ENCODE data around the gene SCYL2. TPM values are rescaled to one million over a fixed set of nuclear protein-coding genes. Genes with fewer than 3 reads are reported as not detected.

The SCYL2 gene
- total and polyA plus RNA-seq, 2 donors (not counting 1 experiment from before 2014, with no cell fraction given): 43.0 to 47.9 TPM

DNA sequence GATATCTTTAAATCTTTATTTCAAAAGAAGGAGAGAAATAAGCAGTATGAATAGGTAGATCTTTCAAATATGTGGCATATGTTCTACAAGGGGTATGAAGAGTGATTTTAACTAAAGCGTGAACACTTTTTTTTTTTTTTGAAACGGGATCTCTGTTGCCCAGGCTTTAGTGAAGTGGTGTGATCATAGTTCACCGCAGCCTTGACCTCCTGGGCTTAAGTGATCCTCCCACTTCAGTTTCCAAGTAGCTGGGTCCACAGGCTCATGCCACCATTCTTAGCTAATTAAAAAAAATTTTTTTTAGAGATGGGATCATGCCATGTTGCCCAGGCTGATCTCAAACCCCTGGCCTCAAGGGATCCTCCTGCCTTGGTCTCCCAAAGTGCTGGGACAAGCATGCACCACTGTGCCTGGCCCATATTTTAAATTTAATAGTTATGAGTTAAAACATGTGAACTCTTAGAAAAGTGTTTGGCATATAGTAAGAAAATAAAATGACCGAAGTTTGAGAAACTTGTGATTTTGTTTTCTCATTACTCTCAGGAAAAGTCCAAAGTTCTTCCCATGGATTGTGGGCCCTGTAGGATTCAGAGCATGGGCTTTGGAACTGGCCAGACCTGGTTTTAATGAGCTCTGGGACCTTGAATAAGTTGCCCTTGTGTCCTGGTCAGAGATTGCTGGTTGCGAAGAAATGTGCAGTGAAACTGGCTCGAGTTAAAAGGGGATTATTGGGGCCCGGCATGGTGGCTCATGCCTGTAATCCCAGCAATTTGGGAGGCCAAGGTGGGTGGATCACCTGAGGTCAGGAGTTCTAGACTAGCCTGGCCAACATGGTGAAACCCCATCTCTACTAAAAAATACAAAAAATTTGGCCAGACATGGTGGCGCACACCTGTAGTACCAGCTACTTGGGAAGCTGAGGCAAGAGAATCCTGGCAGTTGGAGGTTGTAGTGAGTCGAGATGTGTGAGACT lies 116.9 kb downstream of the SCYL2 start:
- Histone ChIP-seq H3K36me3 (ENCODE audit: control insufficient read depth, insufficient read depth, low read length) (no peaks in the 10 kb centered on the region), H3K4me1 (ENCODE audit: control insufficient read depth, extremely low read depth, insufficient read depth, low read length) (no peaks in the 10 kb centered on the region), H3K27me3 (ENCODE audit: control insufficient read depth, insufficient read depth, low read length) (no peaks in the 10 kb centered on the region), H3K27ac (ENCODE audit: insufficient read depth, low read length) (no peak overlapping the region), H2AFZ (ENCODE audit: low read length) (no peak overlapping the region), H4K20me1 (ENCODE audit: control insufficient read depth, extremely low read depth, insufficient read depth, low read length) (no peaks in the 10 kb centered on the region), H3K9ac (ENCODE audit: insufficient read depth, low read length) (no peak overlapping the region), H3K4me2 (ENCODE audit: extremely low read depth, insufficient read depth, low read length) (no peak overlapping the region), H3K9me3 (ENCODE audit: control insufficient read depth, insufficient read depth, low read depth, low read length) (no peaks in the 10 kb centered on the region), H3K4me3 (replicated peaks in 1 of 4; ENCODE audit: control extremely low read depth in 1 of 4, insufficient read depth in 1 of 4, low read depth in 3 of 4, low read length in 4 of 4) (no peak overlapping the region), H3K79me2 (ENCODE audit: control insufficient read depth, insufficient read depth, low read length) (no peaks in the 10 kb centered on the region)
- no peak for DNase-seq (ENCODE audit: low read depth in 2 of 2)
- TF ChIP-seq, protein P1, sequence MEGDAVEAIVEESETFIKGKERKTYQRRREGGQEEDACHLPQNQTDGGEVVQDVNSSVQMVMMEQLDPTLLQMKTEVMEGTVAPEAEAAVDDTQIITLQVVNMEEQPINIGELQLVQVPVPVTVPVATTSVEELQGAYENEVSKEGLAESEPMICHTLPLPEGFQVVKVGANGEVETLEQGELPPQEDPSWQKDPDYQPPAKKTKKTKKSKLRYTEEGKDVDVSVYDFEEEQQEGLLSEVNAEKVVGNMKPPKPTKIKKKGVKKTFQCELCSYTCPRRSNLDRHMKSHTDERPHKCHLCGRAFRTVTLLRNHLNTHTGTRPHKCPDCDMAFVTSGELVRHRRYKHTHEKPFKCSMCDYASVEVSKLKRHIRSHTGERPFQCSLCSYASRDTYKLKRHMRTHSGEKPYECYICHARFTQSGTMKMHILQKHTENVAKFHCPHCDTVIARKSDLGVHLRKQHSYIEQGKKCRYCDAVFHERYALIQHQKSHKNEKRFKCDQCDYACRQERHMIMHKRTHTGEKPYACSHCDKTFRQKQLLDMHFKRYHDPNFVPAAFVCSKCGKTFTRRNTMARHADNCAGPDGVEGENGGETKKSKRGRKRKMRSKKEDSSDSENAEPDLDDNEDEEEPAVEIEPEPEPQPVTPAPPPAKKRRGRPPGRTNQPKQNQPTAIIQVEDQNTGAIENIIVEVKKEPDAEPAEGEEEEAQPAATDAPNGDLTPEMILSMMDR (conservative IDR thresholded peaks at IDR 0.05 in 1 of 2, IDR thresholded peaks at IDR 0.05 in 1 of 2; ENCODE audit: low read depth in 1 of 2, low read length in 2 of 2): no peak
- TF ChIP-seq EZH2 (IDR thresholded peaks at IDR 0.05; ENCODE audit: low read length, missing control alignments): no peak

DNA sequence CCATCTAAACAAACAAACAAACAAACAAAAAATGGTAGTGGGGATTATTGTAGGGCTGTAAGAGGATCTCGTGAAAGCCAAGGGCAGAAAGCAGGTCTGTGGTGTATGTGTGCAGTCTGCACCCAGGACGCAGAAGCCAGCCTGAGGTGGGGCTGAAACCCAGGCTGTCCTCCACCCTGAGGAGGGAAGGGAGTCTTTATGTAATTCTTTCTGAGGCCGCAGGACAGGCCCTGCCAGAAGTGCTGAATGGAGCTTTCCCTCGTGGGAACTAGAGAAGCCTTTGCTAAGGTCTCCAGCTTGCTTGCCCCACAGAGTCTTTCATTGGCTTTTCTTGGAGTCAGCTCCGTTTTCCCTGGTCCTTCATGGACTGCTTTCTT lies 117.6 kb downstream of the SCYL2 start:
- H3K4me1 ChIP-seq (ENCODE audit: control insufficient read depth, extremely low read depth, insufficient read depth, low read length): no peaks in the 10 kb centered on the region
- no peak overlapping the region for H2AFZ ChIP-seq (ENCODE audit: low read length)
- H3K9me3 ChIP-seq (ENCODE audit: control insufficient read depth, insufficient read depth, low read depth, low read length): no peaks in the 10 kb centered on the region
- H3K4me3 ChIP-seq (replicated peaks in 1 of 4; ENCODE audit: control extremely low read depth in 1 of 4, insufficient read depth in 1 of 4, low read depth in 3 of 4, low read length in 4 of 4): no peak overlapping the region
- no peaks in the 10 kb centered on the region for H3K27me3 ChIP-seq (ENCODE audit: control insufficient read depth, insufficient read depth, low read length)
- H4K20me1 ChIP-seq (ENCODE audit: control insufficient read depth, extremely low read depth, insufficient read depth, low read length): no peaks in the 10 kb centered on the region
- H3K36me3 ChIP-seq (ENCODE audit: control insufficient read depth, insufficient read depth, low read length): no peaks in the 10 kb centered on the region
- no peak overlapping the region for H3K9ac ChIP-seq (ENCODE audit: insufficient read depth, low read length)
- H3K4me2 ChIP-seq (ENCODE audit: extremely low read depth, insufficient read depth, low read length): no peak overlapping the region
- no peak overlapping the region for H3K27ac ChIP-seq (ENCODE audit: insufficient read depth, low read length)
- TF ChIP-seq EZH2 (IDR thresholded peaks at IDR 0.05; ENCODE audit: low read length, missing control alignments): no peak
- TF ChIP-seq, protein P1 (conservative IDR thresholded peaks at IDR 0.05 in 1 of 2, IDR thresholded peaks at IDR 0.05 in 1 of 2; ENCODE audit: low read depth in 1 of 2, low read length in 2 of 2): no peak
- no peaks in the 10 kb centered on the region for H3K79me2 ChIP-seq (ENCODE audit: control insufficient read depth, insufficient read depth, low read length)
- no peak for DNase-seq (ENCODE audit: low read depth in 2 of 2)

DNA sequence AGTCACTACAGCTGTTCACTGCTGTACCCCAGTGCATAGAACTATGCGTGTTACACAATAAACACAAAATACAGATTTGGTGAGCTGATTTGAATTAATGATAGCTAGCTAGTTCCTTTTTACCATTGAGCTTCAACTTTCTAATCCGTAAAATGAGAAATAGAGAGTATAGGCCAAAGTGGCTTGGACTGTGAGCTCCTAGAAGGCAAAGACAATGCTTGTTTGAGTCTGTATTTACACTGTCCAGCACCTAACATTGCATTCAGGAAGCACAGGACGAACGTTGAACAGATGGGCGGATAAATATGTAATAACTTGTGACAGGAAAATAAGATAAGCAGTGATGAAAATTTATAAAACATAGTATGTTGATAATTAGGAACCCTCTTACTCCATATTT lies 121.4 kb downstream of the SCYL2 start:
- no peaks in the 10 kb centered on the region for H3K36me3 ChIP-seq (ENCODE audit: control insufficient read depth, insufficient read depth, low read length)
- H3K79me2 ChIP-seq (ENCODE audit: control insufficient read depth, insufficient read depth, low read length): no peaks in the 10 kb centered on the region
- H3K27me3 ChIP-seq (ENCODE audit: control insufficient read depth, insufficient read depth, low read length): no peaks in the 10 kb centered on the region
- no peaks in the 10 kb centered on the region for H3K9me3 ChIP-seq (ENCODE audit: control insufficient read depth, insufficient read depth, low read depth, low read length)
- no peak overlapping the region for H2AFZ ChIP-seq (ENCODE audit: low read length)
- H4K20me1 ChIP-seq (ENCODE audit: control insufficient read depth, extremely low read depth, insufficient read depth, low read length): no peaks in the 10 kb centered on the region
- H3K27ac ChIP-seq (ENCODE audit: insufficient read depth, low read length): no peak overlapping the region
- DNase-seq (ENCODE audit: low read depth in 2 of 2): no peak
- no peak overlapping the region for H3K4me2 ChIP-seq (ENCODE audit: extremely low read depth, insufficient read depth, low read length)
- H3K4me1 ChIP-seq (ENCODE audit: control insufficient read depth, extremely low read depth, insufficient read depth, low read length): no peaks in the 10 kb centered on the region
- TF ChIP-seq, protein P1 (conservative IDR thresholded peaks at IDR 0.05 in 1 of 2, IDR thresholded peaks at IDR 0.05 in 1 of 2; ENCODE audit: low read depth in 1 of 2, low read length in 2 of 2): no peak
- no peak overlapping the region for H3K4me3 ChIP-seq (replicated peaks in 1 of 4; ENCODE audit: control extremely low read depth in 1 of 4, insufficient read depth in 1 of 4, low read depth in 3 of 4, low read length in 4 of 4)
- no peak overlapping the region for H3K9ac ChIP-seq (ENCODE audit: insufficient read depth, low read length)

Other genes starting within 250 kb of the SCYL2 start
- gene BLTP3B, start 124.3 kb upstream of the SCYL2 start, total RNA-seq: 38.3 and 44.4 TPM in 2 replicates
- 30.0 and 37.2 TPM in 2 replicates for gene BLTP3B, start 124.3 kb upstream of the SCYL2 start, polyA plus RNA-seq
- 13.9 and 16.5 TPM in 2 replicates for gene ACTR6, start 66.4 kb upstream of the SCYL2 start, total RNA-seq
- 23.8 and 34.3 TPM in 2 replicates for gene ACTR6, start 66.4 kb upstream of the SCYL2 start, polyA plus RNA-seq
- 1.0 and 1.2 TPM in 2 replicates for gene DEPDC4, start 98 bp upstream of the SCYL2 start, total RNA-seq
- gene DEPDC4, start 98 bp upstream of the SCYL2 start, polyA plus RNA-seq: 1.3 and 1.9 TPM in 2 replicates
- not detected in 2 replicates for gene SLC17A8, start 89.9 kb downstream of the SCYL2 start, total RNA-seq
- not detected in 2 replicates for gene SLC17A8, start 89.9 kb downstream of the SCYL2 start, polyA plus RNA-seq
- not detected in 2 replicates for gene NR1H4, start 206.7 kb downstream of the SCYL2 start, total RNA-seq
- gene NR1H4, start 206.7 kb downstream of the SCYL2 start, polyA plus RNA-seq: not detected in 2 replicates